HG02759 (cell line): ENCODE data around the gene GSTM3.
"Not testable (repeated sequence)": the region's sequence is repeated elsewhere in the genome, so short reads cannot be mapped to it uniquely, and the experiment has no call there.

Experiments
- ATAC-seq: cut with Tn5 transposase; IDR thresholded peaks from one replicate; pipeline ENCODE4 v1.9.1; 2021; ENCODE audit warnings: mild to moderate bottlenecking, moderate library complexity; ENCODE audit not compliant: unreplicated experiment

The GSTM3 gene

GRCh38 chr1:109776206-109776835 is 35.5 kb upstream of the GSTM3 start:
- no peak for ATAC-seq

GRCh38 chr1:109775398-109775797 is 34.6 kb upstream of the GSTM3 start:
- ATAC-seq: no peak

- ATAC-seq: no peak
Observed at GRCh38 chr1:109773900-109774485, 33.2 kb upstream of the GSTM3 start.

- ATAC-seq: peak; percentile 86
Observed at GRCh38 chr1:109773203-109773899, 32.5 kb upstream of the GSTM3 start.

GRCh38 chr1:109772658-109773202 is 31.9 kb upstream of the GSTM3 start:
- no peak for ATAC-seq

GRCh38 chr1:109771712-109772657 is 31.1 kb upstream of the GSTM3 start:
- ATAC-seq: no peak

GRCh38 chr1:109770331-109771095 is 29.7 kb upstream of the GSTM3 start:
- no peak for ATAC-seq

GRCh38 chr1:109769330-109770078 is 28.7 kb upstream of the GSTM3 start:
- no peak for ATAC-seq

- no peak for ATAC-seq
Observed at GRCh38 chr1:109768820-109769219, 28.0 kb upstream of the GSTM3 start.

- ATAC-seq: no peak
Observed at GRCh38 chr1:109768335-109768650, 27.5 kb upstream of the GSTM3 start.

- no peak for ATAC-seq
Observed at GRCh38 chr1:109767637-109768334, 26.9 kb upstream of the GSTM3 start.

- ATAC-seq: not testable (repeated sequence)
Observed at GRCh38 chr1:109766991-109767636, 26.3 kb upstream of the GSTM3 start.

- no peak for ATAC-seq
Observed at GRCh38 chr1:109765896-109766615, 25.2 kb upstream of the GSTM3 start.

GRCh38 chr1:109765483-109765815 is 24.6 kb upstream of the GSTM3 start:
- ATAC-seq: no peak

GRCh38 chr1:109764561-109765482 is 24.0 kb upstream of the GSTM3 start:
- ATAC-seq: no peak

- ATAC-seq: no peak
Observed at GRCh38 chr1:109763646-109764415, 23.0 kb upstream of the GSTM3 start, which contains the start of gene EPS8L3. EPS8L3 (minus strand) TSS chr1:109763923; CDS start chr1:109761749, 2,174 bp downstream.
